A549 (cell line): Measurements from ENCODE around the gene IL21R.

Experiments used
- CTCF ChIP-seq: fragments of >200 bp; sonication (Bioruptor Twin); formaldehyde crosslinking; IDR thresholded peaks from 3 replicates; pipeline ENCODE4 v1.5.1; 2016
- EP300 ChIP-seq, 2 experiments: fragments of >200 bp; sonication (Bioruptor Twin); formaldehyde crosslinking; IDR thresholded peaks; 2 replicates in 1 of 2; 3 replicates in 1 of 2; pipeline ENCODE4 v1.6.1; 2016 to 2017
- FOSB ChIP-seq: fragments of 250-450 bp; sonication (Bioruptor Pico); IDR thresholded peaks from 2 replicates; pipeline ENCODE4 v1.5.0; 2020; ENCODE audit warnings: mild to moderate bottlenecking, moderate library complexity
- MAX ChIP-seq: IDR thresholded peaks from 2 replicates; pipeline ENCODE4 v1.6.1; 2012
- POLR2A ChIP-seq: IDR thresholded peaks from 2 replicates; pipeline ENCODE4 v1.6.1; 2012; ENCODE audit warnings: mild to moderate bottlenecking, low read length
- RCOR1 ChIP-seq: fragments of 150-350 bp; IDR thresholded peaks from 2 replicates; pipeline ENCODE4 v1.6.1; 2014; ENCODE audit warnings: antibody characterized with exemption, low read length, low read depth
- RFX5 ChIP-seq: fragments of 450-650 bp; IDR thresholded peaks from 2 replicates; pipeline ENCODE4 v1.7.1; 2014; ENCODE audit warnings: antibody characterized with exemption, mild to moderate bottlenecking, moderate library complexity

- TF ChIP-seq FOSB (CRISPR knock-in tag) (no peak), CTCF (no peak), EP300 (IDR thresholded peaks at IDR 0.05) (no peak), RCOR1 (no peak), RFX5 (no peak), MAX (no peak), POLR2A (no peak)
Observed at GRCh38 chr16:27482397-27483087, 80.6 kb downstream of the IL21R start.
